GM19395 (cell line): ENCODE results near the gene ICA1L.
"Not testable (repeated sequence)": the region's sequence is repeated elsewhere in the genome, so short reads cannot be mapped to it uniquely, and the experiment has no call there.

Experiments used
- ATAC-seq: cut with Tn5 transposase; IDR thresholded peaks from one replicate; pipeline ENCODE4 v1.9.1; 2021; ENCODE audit warnings: mild to moderate bottlenecking, moderate library complexity; ENCODE audit not compliant: unreplicated experiment

Gene ICA1L

GRCh38 chr2:202847693-202848524 is 23.7 kb downstream of the ICA1L start:
- peak; percentile 79 for ATAC-seq

GRCh38 chr2:202844656-202845055 is 26.9 kb downstream of the ICA1L start:
- no peak for ATAC-seq

GRCh38 chr2:202842690-202843089 is 28.9 kb downstream of the ICA1L start:
- no peak for ATAC-seq

- no peak for ATAC-seq
These were observed 30.3 kb downstream of the ICA1L start for GRCh38 chr2:202841090-202841867.

GRCh38 chr2:202831242-202832220 is 40.0 kb downstream of the ICA1L start:
- no peak for ATAC-seq

GRCh38 chr2:202824901-202825300 is 46.7 kb downstream of the ICA1L start:
- ATAC-seq: no peak

- no peak for ATAC-seq
These were observed 49.2 kb downstream of the ICA1L start for GRCh38 chr2:202822411-202822810.

- no peak for ATAC-seq
These were observed 50.1 kb downstream of the ICA1L start for GRCh38 chr2:202821206-202822160.

GRCh38 chr2:202818321-202818720 is 53.2 kb downstream of the ICA1L start:
- no peak for ATAC-seq

- ATAC-seq: no peak
These were observed 53.8 kb downstream of the ICA1L start for GRCh38 chr2:202817771-202818170.

- ATAC-seq: no peak
These were observed 55.8 kb downstream of the ICA1L start for GRCh38 chr2:202815548-202816360.

- ATAC-seq: no peak
These were observed 57.3 kb downstream of the ICA1L start for GRCh38 chr2:202814226-202814625.

GRCh38 chr2:202813387-202813786 is 58.2 kb downstream of the ICA1L start:
- ATAC-seq: no peak

- ATAC-seq: no peak
These were observed 62.8 kb downstream of the ICA1L start for GRCh38 chr2:202808754-202809153.

- not testable (repeated sequence) for ATAC-seq
These were observed 64.0 kb downstream of the ICA1L start for GRCh38 chr2:202807431-202808138.

- ATAC-seq: not testable (repeated sequence)
These were observed 65.7 kb downstream of the ICA1L start for GRCh38 chr2:202805911-202806310.

- no peak for ATAC-seq
These were observed 73.6 kb downstream of the ICA1L start for GRCh38 chr2:202797944-202798343.

- ATAC-seq: no peak
These were observed 80.9 kb downstream of the ICA1L start for GRCh38 chr2:202790676-202791075.
